ENCODE data around the gene NTN1.
A peak's percentile ranks its signal among the peaks of the same experiment; 100 is the strongest.

Gene NTN1

DNA sequence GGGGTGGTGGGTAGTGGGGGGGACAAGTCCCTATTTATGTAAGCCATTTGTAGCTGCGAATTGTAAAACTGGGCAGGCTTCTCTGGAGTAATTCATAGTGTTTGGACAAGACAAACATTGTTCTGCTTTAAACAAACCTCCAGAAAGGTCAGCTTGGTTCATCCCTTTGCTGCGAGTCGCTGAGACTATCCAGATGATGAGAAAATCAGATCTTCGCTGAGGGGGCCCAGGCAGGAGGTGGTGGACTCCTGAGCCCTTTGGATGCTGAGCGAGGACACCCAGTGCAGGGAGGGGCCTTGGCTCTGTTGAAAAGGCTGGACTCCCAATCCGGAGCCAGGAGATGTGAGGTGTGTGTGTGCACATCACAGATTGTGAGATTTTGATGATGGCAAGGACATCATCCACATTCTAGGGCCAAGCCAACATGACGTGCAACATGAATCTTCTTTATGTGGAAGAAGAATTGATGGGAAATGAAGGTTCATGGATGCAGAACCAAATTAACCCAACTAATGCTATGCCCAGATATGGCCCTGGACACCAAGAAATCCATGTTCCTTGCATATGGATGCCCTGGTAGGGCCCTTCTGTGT, 15.0 kb upstream of the NTN1 start:
- no peak for DNase-seq

DNA sequence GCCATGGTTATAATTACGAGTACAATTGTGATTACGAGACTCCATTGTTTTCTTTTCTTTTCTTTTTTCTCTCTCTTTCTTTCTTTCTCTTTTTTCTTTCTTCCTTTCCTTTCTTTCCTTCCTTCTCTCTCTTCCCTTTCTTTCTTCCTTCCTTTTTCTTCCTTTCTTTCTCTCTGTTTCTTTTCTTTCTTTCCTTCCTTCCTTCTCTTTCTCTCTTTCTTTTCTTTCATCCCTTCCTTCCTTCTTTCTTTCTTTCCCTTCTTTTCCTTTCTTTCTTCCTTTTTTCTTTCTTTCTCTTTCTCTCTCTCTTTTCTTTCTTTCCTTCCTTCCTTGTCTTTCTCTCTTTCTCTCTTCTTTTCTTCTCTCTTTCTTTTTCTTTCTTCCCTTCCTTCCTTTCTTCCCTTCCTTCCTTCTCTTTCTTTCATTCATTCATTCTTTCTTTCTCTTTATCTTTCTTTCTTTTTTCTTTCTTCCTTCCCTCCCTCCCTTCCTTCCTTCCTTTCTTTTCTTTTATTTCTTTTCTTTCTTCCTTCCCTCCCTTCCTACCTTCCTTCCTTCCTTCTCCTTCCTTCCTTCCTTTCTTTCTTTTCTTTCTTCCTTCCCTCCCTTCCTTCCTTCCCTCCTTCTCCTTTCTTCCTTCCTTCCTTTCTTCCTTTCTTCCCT, 14.1 kb upstream of the NTN1 start:
- DNase-seq, result no peak

DNA sequence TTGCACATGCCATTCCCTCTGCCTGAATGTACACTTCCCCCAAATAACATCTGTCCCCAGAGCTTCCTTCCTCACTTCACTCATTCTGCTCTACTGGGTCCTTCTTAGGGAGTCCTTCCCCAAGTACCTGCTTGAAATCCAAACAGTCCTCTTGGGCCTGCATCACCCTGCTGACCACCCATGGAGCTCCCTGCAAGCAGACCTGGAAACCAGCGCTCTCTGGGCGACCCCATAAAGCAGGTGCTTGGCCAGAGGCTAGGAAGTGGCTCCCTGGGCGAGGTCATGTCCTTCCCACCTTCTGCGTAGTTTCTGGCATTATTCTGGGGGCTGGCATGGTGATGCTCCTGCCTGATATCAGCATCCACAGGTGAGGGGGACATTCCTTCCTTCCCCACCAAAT, 12.2 kb upstream of the NTN1 start:
- no peak for DNase-seq

GRCh38 chr17:9009737-9010136, 11.6 kb upstream of the NTN1 start:
- DNase-seq, result no peak

DNA sequence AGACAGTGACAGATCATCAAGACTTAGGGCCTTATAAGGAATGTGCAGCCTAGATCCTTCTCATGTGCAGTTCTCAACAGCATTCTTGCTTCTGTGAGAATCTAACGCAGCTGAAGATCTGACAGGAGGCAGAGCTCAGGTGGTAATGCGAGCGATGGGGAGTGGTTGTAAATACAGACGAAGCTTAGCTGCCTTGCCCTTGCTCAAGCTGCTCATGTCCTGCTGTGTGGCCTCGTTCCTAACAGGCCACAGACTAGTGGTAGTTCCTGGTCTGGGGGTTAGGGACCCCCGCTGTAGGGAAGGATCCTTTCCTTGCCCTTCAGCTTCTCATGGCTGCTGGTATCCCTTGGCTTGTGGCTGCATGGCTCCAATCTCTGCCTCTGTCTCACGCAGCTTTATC, 10.3 kb upstream of the NTN1 start:
- DNase-seq, result no peak

- no peak for DNase-seq
Observed at GRCh38 chr17:9016941-9017552, 4.3 kb upstream of the NTN1 start.

DNA sequence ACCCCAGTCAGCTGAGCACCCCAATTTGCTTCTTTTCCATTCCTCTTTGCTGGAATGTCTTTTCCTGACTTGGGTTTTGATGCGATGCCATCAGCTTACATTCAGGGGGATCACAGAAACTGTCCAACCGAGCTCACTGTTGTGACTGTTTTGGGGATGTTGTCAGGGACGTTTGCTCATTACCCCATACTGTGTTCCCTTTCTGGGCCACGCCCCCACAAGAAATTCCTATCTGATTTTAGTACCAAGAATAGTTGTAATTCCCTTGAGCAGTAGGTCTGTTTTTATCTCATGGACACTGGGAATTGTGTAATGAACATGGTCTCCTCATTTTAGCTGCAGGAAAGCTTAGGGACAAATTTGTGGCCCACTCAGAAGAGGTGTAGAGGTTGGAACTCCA, 2.6 kb upstream of the NTN1 start:
- DNase-seq, result peak; percentile 23

DNA sequence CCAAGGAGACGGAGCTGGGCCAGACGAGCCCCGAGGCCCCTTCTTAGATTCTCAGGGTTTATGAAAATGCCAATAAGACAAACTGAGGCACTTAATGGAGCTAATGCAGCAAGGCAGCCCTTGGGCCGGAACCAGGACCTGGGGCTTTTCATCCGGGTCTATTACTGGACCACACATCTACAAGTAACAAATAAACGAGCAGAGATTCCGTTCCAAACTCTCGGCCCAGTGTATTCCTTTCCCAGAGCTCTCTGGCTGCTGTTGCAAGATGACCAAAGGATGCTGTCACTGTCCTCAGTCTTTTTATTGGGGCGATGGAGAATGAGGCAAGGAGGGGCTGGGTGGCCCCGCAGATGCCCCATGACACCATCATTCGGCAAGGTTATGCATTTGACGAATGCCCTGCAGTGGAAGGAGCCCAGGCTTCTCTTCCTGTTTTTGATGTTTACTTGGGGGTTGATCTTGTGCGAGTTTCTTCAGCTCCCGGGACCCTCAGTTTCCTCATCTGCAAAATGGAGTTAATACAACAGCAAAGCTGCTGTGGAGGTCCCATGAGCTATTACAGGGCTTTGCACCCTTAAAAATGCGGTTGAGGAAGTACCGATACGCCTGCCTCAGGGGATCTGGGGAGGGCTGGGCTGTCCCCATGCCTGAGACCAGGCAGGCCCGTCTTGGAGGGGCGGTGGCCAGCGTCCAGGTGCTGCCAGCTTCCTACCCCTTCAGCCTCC, 1.1 kb upstream of the NTN1 start:
- no peak for DNase-seq

GRCh38 chr17:9020824-9021157, 519 bp upstream of the NTN1 start:
- DNase-seq, result no peak

GRCh38 chr17:9021992-9022572, 772 bp downstream of the NTN1 start:
- DNase-seq, result peak; percentile 29

DNA sequence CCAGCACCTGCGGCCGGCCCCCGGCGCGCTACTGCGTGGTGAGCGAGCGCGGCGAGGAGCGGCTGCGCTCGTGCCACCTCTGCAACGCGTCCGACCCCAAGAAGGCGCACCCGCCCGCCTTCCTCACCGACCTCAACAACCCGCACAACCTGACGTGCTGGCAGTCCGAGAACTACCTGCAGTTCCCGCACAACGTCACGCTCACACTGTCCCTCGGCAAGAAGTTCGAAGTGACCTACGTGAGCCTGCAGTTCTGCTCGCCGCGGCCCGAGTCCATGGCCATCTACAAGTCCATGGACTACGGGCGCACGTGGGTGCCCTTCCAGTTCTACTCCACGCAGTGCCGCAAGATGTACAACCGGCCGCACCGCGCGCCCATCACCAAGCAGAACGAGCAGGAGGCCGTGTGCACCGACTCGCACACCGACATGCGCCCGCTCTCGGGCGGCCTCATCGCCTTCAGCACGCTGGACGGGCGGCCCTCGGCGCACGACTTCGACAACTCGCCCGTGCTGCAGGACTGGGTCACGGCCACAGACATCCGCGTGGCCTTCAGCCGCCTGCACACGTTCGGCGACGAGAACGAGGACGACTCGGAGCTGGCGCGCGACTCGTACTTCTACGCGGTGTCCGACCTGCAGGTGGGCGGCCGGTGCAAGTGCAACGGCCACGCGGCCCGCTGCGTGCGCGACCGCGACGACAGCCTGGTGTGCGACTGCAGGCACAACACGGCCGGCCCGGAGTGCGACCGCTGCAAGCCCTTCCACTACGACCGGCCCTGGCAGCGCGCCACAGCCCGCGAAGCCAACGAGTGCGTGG, 1.5 kb downstream of the NTN1 start:
- no peak for DNase-seq

DNA sequence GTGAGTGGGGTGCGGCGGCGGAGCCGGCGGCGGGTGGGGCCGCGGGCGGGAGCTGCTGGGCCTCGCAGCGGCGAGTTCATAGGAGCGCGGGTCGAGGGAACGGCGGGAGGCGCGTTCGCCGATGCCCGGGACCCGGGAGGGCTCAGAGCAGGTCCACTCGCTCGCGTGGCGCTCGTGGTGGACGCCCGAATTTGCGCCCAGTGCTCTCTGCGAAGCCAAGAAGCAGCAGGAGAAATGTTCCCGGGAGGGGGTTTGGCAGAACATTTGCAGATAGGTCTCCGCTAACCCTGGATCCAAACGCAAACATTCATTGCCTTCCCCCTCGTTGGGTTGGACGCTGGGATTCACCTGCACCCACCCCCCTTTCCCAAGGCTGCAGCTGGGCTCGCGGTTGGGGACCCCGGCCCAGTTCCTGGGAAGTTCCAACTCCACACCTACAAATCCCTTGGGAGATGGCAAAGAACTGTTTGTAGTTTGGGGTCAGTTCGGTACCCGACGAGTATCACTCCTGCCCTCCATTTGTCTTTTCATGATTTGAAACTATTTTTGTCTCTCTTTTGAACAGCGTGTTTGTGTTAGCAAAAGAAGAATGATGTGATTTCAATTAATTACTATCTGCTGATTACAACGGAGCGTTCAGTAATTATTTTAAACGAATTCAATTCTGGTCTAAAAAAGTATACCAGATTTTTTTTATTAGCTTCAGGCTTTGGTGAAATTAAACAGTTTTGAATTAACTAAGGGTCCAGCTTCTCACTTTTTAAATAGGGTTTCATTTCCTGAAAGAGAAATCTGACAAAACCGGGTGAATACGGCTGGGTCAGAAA, 2.3 kb downstream of the NTN1 start:
- no peak for DNase-seq

GRCh38 chr17:9024497-9024896, 3.2 kb downstream of the NTN1 start:
- no peak for DNase-seq

DNA sequence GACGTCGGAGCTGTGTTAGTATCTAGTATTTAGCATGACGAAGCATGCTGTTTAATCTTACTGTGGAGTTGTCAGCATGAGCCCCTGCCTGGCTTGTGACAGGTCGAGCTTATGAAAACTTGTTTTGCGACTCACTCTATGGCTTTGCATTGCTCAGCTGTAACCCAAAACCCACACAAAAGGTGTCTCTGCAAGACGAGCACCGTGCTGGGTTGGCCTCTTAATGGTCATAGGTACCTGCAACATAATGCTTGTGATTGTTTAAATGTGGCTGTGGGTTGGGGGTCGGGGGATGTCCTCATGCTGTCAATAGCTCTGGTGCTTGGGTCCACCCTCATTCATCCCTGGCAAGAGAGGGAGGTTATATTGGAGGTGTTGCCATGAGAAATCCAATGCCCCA, 5.4 kb downstream of the NTN1 start:
- no peak for DNase-seq

GRCh38 chr17:9028202-9028987, 7.1 kb downstream of the NTN1 start:
- DNase-seq, result no peak

GRCh38 chr17:9028988-9029570, 7.8 kb downstream of the NTN1 start:
- DNase-seq, result no peak

GRCh38 chr17:9032151-9032550, 10.8 kb downstream of the NTN1 start:
- DNase-seq, result no peak

DNA sequence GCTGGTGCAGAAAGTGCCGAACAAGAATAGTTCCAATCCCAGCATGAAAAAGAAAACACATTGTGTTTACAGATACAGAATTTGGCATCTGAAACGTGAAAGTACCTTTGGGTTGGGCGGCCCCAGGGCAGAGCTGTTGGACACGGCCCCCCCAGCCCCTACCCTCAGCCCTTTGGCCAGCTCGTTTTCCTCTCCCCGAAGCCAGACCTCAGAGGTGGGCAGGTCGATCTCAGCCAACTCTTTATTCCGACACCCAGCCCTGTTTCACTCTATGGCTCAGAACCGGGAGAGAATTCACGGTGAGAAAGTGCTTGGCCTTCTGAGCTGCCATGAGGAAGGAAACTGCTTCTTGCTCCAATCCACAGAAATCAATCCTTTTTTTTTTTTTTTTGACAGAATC, 11.3 kb downstream of the NTN1 start:
- DNase-seq, result no peak

DNA sequence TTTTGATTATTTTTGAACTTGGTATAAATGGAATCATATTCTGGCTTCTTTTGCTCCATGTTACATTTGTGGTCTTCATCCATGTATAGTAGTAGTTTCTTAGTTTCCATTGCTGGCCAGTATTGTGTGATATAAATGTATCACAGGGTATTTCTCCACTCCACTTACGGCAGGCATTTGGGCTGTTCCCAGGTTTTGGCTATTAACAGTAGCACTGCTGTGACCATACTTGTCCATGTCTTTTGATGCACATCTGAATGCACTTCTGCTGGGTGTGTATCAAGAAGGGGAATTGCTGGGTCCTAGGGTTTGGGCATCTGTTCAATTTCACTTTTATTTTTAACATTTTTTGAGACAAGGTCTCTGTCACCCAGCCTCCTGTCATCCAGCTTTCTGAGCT, 13.9 kb downstream of the NTN1 start:
- no peak for DNase-seq

GRCh38 chr17:9036336-9036735, 15.0 kb downstream of the NTN1 start:
- DNase-seq, result no peak

Measured in fibroblast of skin of scalp (primary cell).